K562 (cell line): Measurements from ENCODE around the gene TNRC6B.

ENCODE experiments used
- NRF1 ChIP-seq, 2 experiments: fragments of 450-650 bp; IDR thresholded peaks in 1 of 2; conservative IDR thresholded peaks in 1 of 2; 2 replicates each; pipeline ENCODE4 v1.6.1; 2014; ENCODE audit warnings: mild to moderate bottlenecking in 2 of 2
- RBFOX2 ChIP-seq: fragments of 200-400 bp; formaldehyde crosslinking; IDR thresholded peaks from 2 replicates; pipeline ENCODE4 v1.6.1; 2017; ENCODE audit warnings: low read depth, mild to moderate bottlenecking, low read length, moderate library complexity
- ZNF121 ChIP-seq: sonication (generic); formaldehyde crosslinking; conservative IDR thresholded peaks from 2 replicates; pipeline ENCODE4 v1.8.0; 2022; ENCODE audit warnings: missing genetic modification reagents

- TF ChIP-seq ZNF121 (CRISPR knock-in tag) (no peak), NRF1 (conservative IDR thresholded peaks at IDR 0.05 in 1 of 2, IDR thresholded peaks at IDR 0.05 in 1 of 2) (no peak), RBFOX2 (no peak)
These were observed 146.0 kb downstream of the TNRC6B start for GRCh38 chr22:40323681-40324171.
